MM.1S (cell line): ENCODE data around the gene CTSF.

ENCODE experiments used
- CTCF ChIP-seq: fragments of 300-600 bp; sonication (generic); IDR thresholded peaks from 2 replicates; pipeline ENCODE4 v1.5.1; 2016; ENCODE audit warnings: antibody characterized with exemption, low read length, mixed read lengths
- EZH2 ChIP-seq: fragments of 300-600 bp; sonication (generic); optimal IDR thresholded peaks from 2 replicates; pipeline ENCODE3; 2017; ENCODE audit warnings: low read depth, mild to moderate bottlenecking, antibody characterized with exemption, low read length, mixed read lengths
- EZH2phosphoT487 ChIP-seq: fragments of 300-600 bp; sonication (generic); IDR thresholded peaks from 2 replicates; pipeline ENCODE4 v1.6.1; 2018; ENCODE audit warnings: antibody characterized with exemption, low read length

- TF ChIP-seq CTCF (no peak), EZH2 (no peak), EZH2phosphoT487 (no peak)
These were observed 5.4 kb downstream of the CTSF start for GRCh38 chr11:66562907-66563583.
